HCT116 (cell line): ENCODE results near the gene DIP2A. TPM values are rescaled to one million over a fixed set of nuclear protein-coding genes. Genes with fewer than 3 reads are reported as not detected.

Source experiments
- ATAC-seq: fragments of 200-7000 bp; cut with Tn5 transposase; 2 replicates; pipeline ENCODE4 v1.9.1; 2020; ENCODE audit warnings: mild to moderate bottlenecking, moderate library complexity
- BruUV-seq: library from RNA; stranded (reverse); fragments of 400-500 nt; replicated peaks from 2 replicates; lab custom pipeline; 2021; lab: Mats Ljungman, UMichigan
- CTCF ChIA-PET: fragments of 300-600 bp; sonication (Branson Sonifier 250); formaldehyde crosslinking; loops from one replicate; lab custom pipeline; 2021; ENCODE audit warnings: antibody characterized with exemption; lab: Charles Lee
- POLR2A ChIA-PET: fragments of 300-600, 350-600 bp; sonication (Branson Sonifier 250); formaldehyde crosslinking; loops from one replicate; lab custom pipeline; 2021; ENCODE audit warnings: antibody characterized with exemption; lab: Charles Lee
- RAD21 ChIA-PET, 2 experiments: fragments of 300-600 bp; sonication (Branson Sonifier 250); formaldehyde crosslinking; loops; one replicate each; lab custom pipeline; 2023; ENCODE audit warnings: low total read pairs in 2 of 2; ENCODE audit not compliant: uncharacterized antibody in 2 of 2, unreplicated experiment in 2 of 2, low non-redundant PET in 1 of 2; lab: Charles Lee
- DNase-seq: peaks from one replicate; pipeline ENCODE4 v3.0.0-alpha.2; 2010; ENCODE audit warnings: low read depth, low spot score
- H2AFZ ChIP-seq: fragments of 200-600 bp; shearing (Covaris generic), sonication (generic); 2 replicates; pipeline ENCODE4 v1.6.1; 2017; ENCODE audit warnings: low read depth, mixed run types, mixed read lengths, antibody characterized with exemption, low read length; ENCODE audit not compliant: poor library complexity, severe bottlenecking
- H3K27ac ChIP-seq: 2 replicates; pipeline ENCODE4 v1.5.1; 2012; ENCODE audit warnings: low read depth, low read length
- H3K27me3 ChIP-seq: fragments of 200-600 bp; sonication (generic); 2 replicates; pipeline ENCODE4 v1.6.1; 2016; ENCODE audit warnings: mixed run types, low read length, mixed read lengths; ENCODE audit not compliant: insufficient read depth
- H3K36me3 ChIP-seq, 2 experiments: fragments of 200-500 bp in 1 of 2; fragments of 200-600 bp in 1 of 2; sonication (Bioruptor generic) in 1 of 2; sonication (generic) in 1 of 2; 2 replicates each; pipeline versions ENCODE4 v1.5.1 to v1.6.1; 2014 to 2016; ENCODE audit warnings: low read length in 2 of 2, inconsistent platforms in 1 of 2, mixed read lengths in 1 of 2, mixed run types in 1 of 2; ENCODE audit not compliant: insufficient read depth in 2 of 2, control insufficient read depth in 1 of 2
- H3K4me1 ChIP-seq, 2 experiments: fragments of 200-600 bp in 1 of 2; sonication (generic) in 1 of 2; 2 replicates each; pipeline versions ENCODE4 v1.5.1 to v1.6.1; 2012 to 2017; ENCODE audit warnings: low read length in 2 of 2, inconsistent platforms in 1 of 2, mild to moderate bottlenecking in 1 of 2, mixed read lengths in 1 of 2, mixed run types in 1 of 2, moderate library complexity in 1 of 2; ENCODE audit not compliant: insufficient read depth in 2 of 2, control insufficient read depth in 1 of 2
- H3K4me2 ChIP-seq: fragments of 200-600 bp; sonication (generic); 2 replicates; pipeline ENCODE4 v1.6.1; 2017; ENCODE audit warnings: mixed run types, low read length, mixed read lengths
- H3K4me3 ChIP-seq, 2 experiments: fragments of 200-600 bp in 1 of 2; sonication (generic) in 1 of 2; replicated peaks in 1 of 2; 2 replicates each; pipeline ENCODE4 v1.5.1; 2011 to 2016; ENCODE audit warnings: low read length in 2 of 2, control low read depth in 1 of 2, low read depth in 1 of 2, mild to moderate bottlenecking in 1 of 2, mixed read lengths in 1 of 2, mixed run types in 1 of 2
- H3K79me2 ChIP-seq: fragments of 200-600 bp; sonication (generic); 2 replicates; pipeline ENCODE4 v1.6.1; 2017; ENCODE audit warnings: mild to moderate bottlenecking, mixed run types, low read length, moderate library complexity, mixed read lengths; ENCODE audit not compliant: insufficient read depth
- H3K9ac ChIP-seq: fragments of 200-600 bp; sonication (generic); 2 replicates; pipeline ENCODE4 v1.6.1; 2016; ENCODE audit warnings: low read length, mixed read lengths
- H3K9me2 ChIP-seq: fragments of 200-600 bp; sonication (generic), shearing (Covaris generic); 2 replicates; pipeline ENCODE4 v1.6.1; 2017; ENCODE audit warnings: mixed run types, mild to moderate bottlenecking, moderate library complexity; ENCODE audit not compliant: insufficient read depth
- H3K9me3 ChIP-seq, 2 experiments: fragments of 200-500 bp in 1 of 2; fragments of 200-600 bp in 1 of 2; sonication (Bioruptor generic) in 1 of 2; sonication (generic) in 1 of 2; 2 replicates each; pipeline ENCODE4 v1.6.1; 2014 to 2017; ENCODE audit warnings: low read length in 2 of 2, mixed read lengths in 2 of 2, inconsistent platforms in 1 of 2, low read depth in 1 of 2, mild to moderate bottlenecking in 1 of 2, mixed run types in 1 of 2, moderate library complexity in 1 of 2; ENCODE audit not compliant: control insufficient read depth in 1 of 2, insufficient read depth in 1 of 2
- H4K20me1 ChIP-seq: fragments of 200-600 bp; sonication (generic), shearing (Covaris generic); 2 replicates; pipeline ENCODE4 v1.6.1; 2017; ENCODE audit warnings: mixed run types, mild to moderate bottlenecking, moderate library complexity; ENCODE audit not compliant: insufficient read depth
- CEBPB ChIP-seq: IDR thresholded peaks from 2 replicates; pipeline ENCODE4 v1.6.1; 2012; ENCODE audit warnings: low read depth
- CTCF ChIP-seq, 3 experiments: fragments of 200-600 bp in 1 of 3; sonication (generic) in 1 of 3; IDR thresholded peaks in 2 of 3; conservative IDR thresholded peaks in 1 of 3; 2 replicates each; pipeline ENCODE4 v1.5.1; 2012 to 2017; ENCODE audit warnings: low read depth in 2 of 3, low read length in 2 of 3, antibody characterized with exemption in 1 of 3, borderline replicate concordance in 1 of 3, control low read depth in 1 of 3, mild to moderate bottlenecking in 1 of 3, mixed read lengths in 1 of 3, mixed run types in 1 of 3, moderate library complexity in 1 of 3; ENCODE audit not compliant: insufficient read depth in 1 of 3
- POLR2AphosphoS5 ChIP-seq: IDR thresholded peaks from 2 replicates; pipeline ENCODE4 v1.6.1; 2011; ENCODE audit warnings: mild to moderate bottlenecking, low read depth, low read length, moderate library complexity
- SRF ChIP-seq: IDR thresholded peaks from 2 replicates; pipeline ENCODE4 v1.6.1; 2012; ENCODE audit warnings: low read depth
- ZFX ChIP-seq: fragments of 450-650 bp; IDR thresholded peaks from 2 replicates; pipeline ENCODE4 v1.6.1; 2017
- intact Hi-C: fragments of 100-400 bp; cut with micrococcal nuclease; formaldehyde crosslinking; loops from 2 replicates; pipeline ENCODE4 v1.10.0; 2022
- total RNA-seq: library from RNA; stranded (reverse); gene quantifications from one replicate; pipeline ENCODE4 v1.2.1, GENCODE V29; 2021; ENCODE audit not compliant: unreplicated experiment

Gene DIP2A
- total RNA-seq, 1 experiment from 2014 or later, result 39.9 TPM

- no peak overlapping the region for H3K4me3 ChIP-seq
- H3K4me1 ChIP-seq, result no peaks in the 10 kb centered on the region
- no peak overlapping the region for H3K27ac ChIP-seq
- no peaks in the 10 kb centered on the region for H3K27me3 ChIP-seq
- no peak for ATAC-seq
- ChIA-PET CTCF (no interaction called here), RAD21 (no interaction called here), POLR2A (no interaction called here)
- BruUV-seq, result no TSS peak
- H3K9me3 ChIP-seq, result no peaks in the 10 kb centered on the region
- H3K9ac ChIP-seq, result no peak overlapping the region
- no peaks in the 10 kb centered on the region for H4K20me1 ChIP-seq
- H3K79me2 ChIP-seq, result no peaks in the 10 kb centered on the region
- no peak overlapping the region for H2AFZ ChIP-seq
- intact Hi-C loops, result no loop called here
- no peak for TF ChIP-seq SRF
- peaks cover 5 to 6% of the 10 kb centered on the region in 2 experiments; a peak in 2 of 4 replicates for H3K36me3 ChIP-seq
- H3K4me2 ChIP-seq, result no peak overlapping the region
- DNase-seq, result no peak
- H3K9me2 ChIP-seq, result no peaks in the 10 kb centered on the region
These were observed 94.2 kb downstream of the DIP2A start for GRCh38 chr21:46552865-46553379.

GRCh38 chr21:46553993-46554392, 95.3 kb downstream of the DIP2A start:
- ChIA-PET CTCF (no interaction called here), RAD21 (no interaction called here), POLR2A (no interaction called here)
- H3K9me2 ChIP-seq, result no peaks in the 10 kb centered on the region
- intact Hi-C loops, result no loop called here
- H4K20me1 ChIP-seq, result no peaks in the 10 kb centered on the region
- H3K9ac ChIP-seq, result no peak overlapping the region
- no peak for TF ChIP-seq ZFX
- TF ChIP-seq CTCF (IDR thresholded peaks at IDR 0.05 in 2 of 3, conservative IDR thresholded peaks at IDR 0.05 in 1 of 3; ENCODE audit: borderline replicate concordance in 1 of 3, insufficient read depth in 1 of 3, low read depth in 2 of 3, low read length in 2 of 3), result no peak
- no peak for TF ChIP-seq CEBPB
- no peak for TF ChIP-seq POLR2AphosphoS5
- H3K4me1 ChIP-seq, result no peaks in the 10 kb centered on the region
- H2AFZ ChIP-seq, result no peak overlapping the region
- H3K4me3 ChIP-seq, result no peak overlapping the region
- H3K9me3 ChIP-seq, result no peaks in the 10 kb centered on the region
- no peak overlapping the region for H3K27ac ChIP-seq
- H3K27me3 ChIP-seq, result no peaks in the 10 kb centered on the region
- H3K36me3 ChIP-seq, result peaks cover 5 to 6% of the 10 kb centered on the region in 2 experiments; a peak in 2 of 4 replicates
- BruUV-seq, result no TSS peak
- no peak overlapping the region for H3K4me2 ChIP-seq
- H3K79me2 ChIP-seq, result no peaks in the 10 kb centered on the region
- no peak for DNase-seq
- no peak for ATAC-seq
